HepG2 (cell line): ENCODE data around the gene MADD. TPM values are rescaled to one million over a fixed set of nuclear protein-coding genes. Genes with fewer than 3 reads are reported as not detected.

Experiments
- ATAC-seq: fragments of 200-7000 bp; cut with Tn5 transposase; 3 replicates; pipeline ENCODE4 v1.9.1; 2020; ENCODE audit warnings: mild to moderate bottlenecking, moderate library complexity
- BruUV-seq: library from RNA; stranded (reverse); fragments of 400-500 nt; replicated peaks from 2 replicates; lab custom pipeline; 2021; lab: Mats Ljungman, UMichigan
- CTCF ChIA-PET: fragments of 300-600 bp; formaldehyde crosslinking; extraction: SDS; loops from one replicate; lab custom pipeline; 2021; ENCODE audit warnings: low total read pairs, inconsistent platforms, low intra/inter-chr PET ratio; lab: Yijun Ruan, JAX
- POLR2A ChIA-PET: fragments of 350-600 bp; sonication (Branson Sonifier 250); formaldehyde crosslinking; loops from one replicate; lab custom pipeline; 2020; ENCODE audit warnings: antibody characterized with exemption, inconsistent platforms; lab: Yijun Ruan, JAX
- DNase-seq: peaks from one replicate; pipeline ENCODE4 v3.0.0-alpha.2; 2015; ENCODE audit warnings: low spot score
- FAIRE-seq: peaks from 3 replicates; lab custom pipeline; 2011; peaks lifted over from hg19 to GRCh38; lab: Jason Lieb, UNC
- H2AFZ ChIP-seq: one replicate; pipeline ENCODE4 v1.6.1; 2011; ENCODE audit warnings: low read length, inconsistent platforms
- H3K27ac ChIP-seq: fragments of 300-600 bp; 3 replicates; pipeline ENCODE4 v1.8.0; 2011; ENCODE audit warnings: mixed run types, mild to moderate bottlenecking, mixed read lengths, low read length, inconsistent platforms; ENCODE audit not compliant: insufficient read depth; ENCODE audit errors: extremely low read length
- H3K27me3 ChIP-seq, 2 experiments: fragments of 200-600 bp in 1 of 2; 2 replicates in 1 of 2; 3 replicates in 1 of 2; pipeline versions ENCODE4 v1.6.0 to v1.8.0; 2011; ENCODE audit warnings: low read length in 2 of 2, mild to moderate bottlenecking in 2 of 2, moderate library complexity in 2 of 2, inconsistent platforms in 1 of 2; ENCODE audit not compliant: insufficient read depth in 2 of 2, control insufficient read depth in 1 of 2
- H3K36me3 ChIP-seq, 2 experiments: fragments of 200-600 bp in 1 of 2; replicated peaks in 1 of 2; 2 replicates in 1 of 2; 3 replicates in 1 of 2; pipeline versions ENCODE4 v1.5.1 to v1.8.0; 2011; ENCODE audit warnings: low read length in 2 of 2, inconsistent platforms in 1 of 2; ENCODE audit not compliant: insufficient read depth in 2 of 2, control insufficient read depth in 1 of 2
- H3K4me1 ChIP-seq: 2 replicates; pipeline ENCODE4 v1.5.1; 2012; ENCODE audit warnings: low read length, inconsistent platforms; ENCODE audit not compliant: insufficient read depth
- H3K4me2 ChIP-seq: 2 replicates; pipeline ENCODE4 v1.6.0; 2011; ENCODE audit warnings: low read depth, low read length, inconsistent platforms
- H3K4me3 ChIP-seq, 3 experiments: fragments of 200-600 bp in 1 of 3; sonication (generic), shearing (Covaris generic) in 1 of 3; replicated peaks in 1 of 3; 2 replicates each; pipeline ENCODE4 v1.5.1; 2011 to 2016; ENCODE audit warnings: low read length in 3 of 3, inconsistent platforms in 2 of 3, low read depth in 2 of 3, mild to moderate bottlenecking in 2 of 3, control low read depth in 1 of 3, mixed read lengths in 1 of 3; ENCODE audit not compliant: insufficient read depth in 1 of 3
- H3K79me2 ChIP-seq: one replicate; pipeline ENCODE4 v1.6.1; 2011; ENCODE audit warnings: low read length, inconsistent platforms; ENCODE audit not compliant: insufficient read depth
- H3K9ac ChIP-seq: 2 replicates; pipeline ENCODE4 v1.6.0; 2011; ENCODE audit warnings: mild to moderate bottlenecking, low read depth, low read length, inconsistent platforms; ENCODE audit not compliant: insufficient read depth
- H3K9me3 ChIP-seq: 2 replicates; pipeline ENCODE4 v1.5.1; 2012; ENCODE audit warnings: mild to moderate bottlenecking, low read length
- H4K20me1 ChIP-seq: 2 replicates; pipeline ENCODE4 v1.6.0; 2011; ENCODE audit warnings: inconsistent platforms, mild to moderate bottlenecking, low read length, moderate library complexity; ENCODE audit not compliant: insufficient read depth
- MAZ ChIP-seq, 2 experiments: sonication (generic) in 1 of 2; formaldehyde crosslinking in 1 of 2; IDR thresholded peaks; 2 replicates each; pipeline versions ENCODE4 v1.5.0 to v1.6.1; 2012 to 2020; ENCODE audit warnings: low read depth in 2 of 2, mild to moderate bottlenecking in 2 of 2, borderline replicate concordance in 1 of 2, improper control_type of control experiment in 1 of 2, low read length in 1 of 2, missing genetic modification reagents in 1 of 2, moderate library complexity in 1 of 2
- MTA3 ChIP-seq: sonication (generic); formaldehyde crosslinking; IDR thresholded peaks from 2 replicates; pipeline ENCODE4 v1.4.0; 2020; ENCODE audit warnings: missing genetic modification reagents
- MXD1 ChIP-seq: sonication (generic); formaldehyde crosslinking; IDR thresholded peaks from 2 replicates; pipeline ENCODE4 v1.4.0; 2020; ENCODE audit warnings: mild to moderate bottlenecking, missing genetic modification reagents
- SNRNP70 ChIP-seq: fragments of 200-400 bp; formaldehyde crosslinking; IDR thresholded peaks from 2 replicates; pipeline ENCODE4 v1.6.1; 2017; ENCODE audit warnings: mild to moderate bottlenecking, low read depth, low read length, moderate library complexity
- SPEN ChIP-seq: sonication (generic); formaldehyde crosslinking; IDR thresholded peaks from 2 replicates; pipeline ENCODE4 v1.5.1; 2020; ENCODE audit warnings: low read depth, mild to moderate bottlenecking, missing genetic modification reagents
- ZBTB7A ChIP-seq: sonication (generic); formaldehyde crosslinking; IDR thresholded peaks from 2 replicates; pipeline ENCODE4 v1.8.0; 2022; ENCODE audit warnings: mild to moderate bottlenecking, missing genetic modification reagents
- ZFP90 ChIP-seq: sonication (generic); formaldehyde crosslinking; IDR thresholded peaks from 2 replicates; pipeline ENCODE4 v1.8.0; 2022; ENCODE audit warnings: missing genetic modification reagents, mild to moderate bottlenecking, inconsistent platforms, borderline replicate concordance
- ZNF451 ChIP-seq: sonication (generic); formaldehyde crosslinking; IDR thresholded peaks from 2 replicates; pipeline ENCODE4 v1.5.0; 2020; ENCODE audit warnings: mild to moderate bottlenecking, missing genetic modification reagents
- ZNF510 ChIP-seq: sonication (generic); formaldehyde crosslinking; IDR thresholded peaks from 2 replicates; pipeline ENCODE4 v1.4.0; 2020; ENCODE audit warnings: low read depth, mild to moderate bottlenecking, missing genetic modification reagents
- ZNF569 ChIP-seq: sonication (generic); formaldehyde crosslinking; IDR thresholded peaks from 2 replicates; pipeline ENCODE4 v1.5.0; 2020; ENCODE audit warnings: mild to moderate bottlenecking, missing genetic modification reagents, moderate library complexity, borderline replicate concordance
- WGBS: methylation state at CpG from one replicate; pipeline ENCODE4 v1.1.6; 2017; ENCODE audit warnings: low lambda C conversion rate; 5-methylcytosine and 5-hydroxymethylcytosine counted together
- in situ Hi-C: cut with HindIII; loops from 2 replicates; pipeline ENCODE4 v1.10.0; 2017; ENCODE audit warnings: low pct_unique_long_range_greater_than_20kb; ENCODE audit not compliant: extremely low pct_ligation_motif_present
- intact Hi-C: fragments of 100-400 bp; cut with micrococcal nuclease; formaldehyde crosslinking; loops from one replicate; pipeline ENCODE4 v1.10.0; 2022; ENCODE audit not compliant: unreplicated experiment
- polyA plus RNA-seq, 8 experiments: library from polyadenylated mRNA; depleted of rRNA in 3 of 8; stranded (reverse) in 7 of 8; unstranded in 1 of 8; fragments of >200 nt; fragmentation: Illumina TruSeq in 4 of 8; extraction: Trizol in 4 of 8; gene quantifications; 2 replicates each; pipeline versions ENCODE4 v1.2.1 to v1.2.3, GENCODE V29; 2011 to 2016; ENCODE audit warnings: low read depth in 4 of 8, missing spikeins in 1 of 8, mixed read lengths in 1 of 8; ENCODE audit not compliant: insufficient read depth in 1 of 8
- total RNA-seq, 5 experiments: library from RNA; depleted of rRNA; stranded (reverse); fragments of >200 nt; fragmentation: Illumina TruSeq; extraction: Trizol; gene quantifications; 2 replicates each; pipeline ENCODE4 v1.2.3, GENCODE V29; 2016; ENCODE audit warnings: low read depth in 1 of 5

MADD gene
- total and polyA plus RNA-seq, 2 of the 13 experiments (the other 11 are each of a cell fraction or from before 2014, with no cell fraction given): 18.0 to 29.2 TPM

- ChIA-PET CTCF (no interaction called here), POLR2A (no interaction called here)
- no TSS peak for BruUV-seq
- DNase-seq (no peak), ATAC-seq (no peak), FAIRE-seq (no peak)
- no peak overlapping the region for H3K9ac ChIP-seq
- TF ChIP-seq SNRNP70: no peak
- no peak for TF ChIP-seq ZFP90
- no peaks in the 10 kb centered on the region for H3K4me1 ChIP-seq
- H3K79me2 ChIP-seq: no peaks in the 10 kb centered on the region
- no peaks in the 10 kb centered on the region for H4K20me1 ChIP-seq
- intact Hi-C loops (no loop called here), in situ Hi-C loops (no loop called here)
- over 99% methylated on average over 13 of the region's 13 CpGs for WGBS
- H3K9me3 ChIP-seq: no peaks in the 10 kb centered on the region
- no peak overlapping the region for H3K27ac ChIP-seq
- no peak overlapping the region for H3K4me2 ChIP-seq
- no peak overlapping the region for H2AFZ ChIP-seq
- peaks cover 10 to 48% of the 10 kb centered on the region in 2 experiments for H3K36me3 ChIP-seq
- no peak overlapping the region for H3K4me3 ChIP-seq
- no peaks in the 10 kb centered on the region for H3K27me3 ChIP-seq
Observed at GRCh38 chr11:47327025-47327424, 57.1 kb downstream of the MADD start.

- Histone ChIP-seq H3K9me3 (no peaks in the 10 kb centered on the region), H4K20me1 (no peaks in the 10 kb centered on the region), H3K27me3 (no peaks in the 10 kb centered on the region), H2AFZ (no peak overlapping the region), H3K4me2 (no peak overlapping the region), H3K36me3 (peaks cover 10 to 45% of the 10 kb centered on the region in 2 experiments), H3K9ac (no peak overlapping the region), H3K79me2 (no peaks in the 10 kb centered on the region), H3K4me3 (no peak overlapping the region), H3K27ac (no peak overlapping the region), H3K4me1 (no peaks in the 10 kb centered on the region)
- in situ Hi-C loops: no loop called here
- no TSS peak for BruUV-seq
- ChIA-PET POLR2A (no interaction called here), CTCF (no interaction called here)
- TF ChIP-seq MAZ (IDR thresholded peaks at IDR 0.05; ENCODE audit: borderline replicate concordance, low read depth, low read length) (no peak), MAZ (CRISPR knock-in tag; IDR thresholded peaks at IDR 0.05; ENCODE audit: low read depth) (no peak), ZNF510 (CRISPR knock-in tag) (no peak), ZNF451 (CRISPR knock-in tag) (no peak), ZBTB7A (no peak), ZNF569 (CRISPR knock-in tag) (no peak), SPEN (CRISPR knock-in tag) (no peak), MXD1 (CRISPR knock-in tag) (no peak), MTA3 (CRISPR knock-in tag) (no peak)
- 87% methylated on average over 3 of the region's 5 CpGs for whole genome bisulfite sequencing
- DNase-seq: no peak
- no peak for ATAC-seq
- intact Hi-C loops: no loop called here
- FAIRE-seq: no peak
Observed at GRCh38 chr11:47327949-47328348, 58.0 kb downstream of the MADD start.
